Esophagus squamous epithelium (tissue), 5 donors: ENCODE measurements around the gene ATP8A2. TPM values are rescaled to one million over a fixed set of nuclear protein-coding genes. Genes with fewer than 3 reads are reported as not detected.

Experiments used
- DNase-seq: peaks from one replicate; lab custom pipeline; 2025; lab: John Stamatoyannopoulos, UW
- H3K27ac ChIP-seq, 4 donors: fragments of 200-600 bp; sonication (generic); one replicate each; pipeline ENCODE4 v1.5.1; 2016 to 2019; ENCODE audit warnings: mild to moderate bottlenecking in 1 of 4
- H3K27me3 ChIP-seq, 4 donors: fragments of 200-600 bp; sonication (generic); 1 replicate in 3 of 4; 2 replicates in 1 of 4; pipeline versions ENCODE4 v1.5.1 to v1.6.0; 2017 to 2021; ENCODE audit warnings: antibody characterized with exemption in 1 of 4
- H3K36me3 ChIP-seq, 3 donors: fragments of 200-600 bp; sonication (generic); one replicate each; pipeline ENCODE4 v1.5.1; 2016 to 2019
- H3K4me1 ChIP-seq, 3 donors: fragments of 200-600 bp; sonication (generic); one replicate each; pipeline ENCODE4 v1.5.1; 2017 to 2019
- H3K4me3 ChIP-seq, 4 donors: fragments of 200-600 bp; sonication (generic); 1 replicate in 3 of 4; 2 replicates in 1 of 4; pipeline ENCODE4 v1.5.1; 2016 to 2019; ENCODE audit warnings: mild to moderate bottlenecking in 2 of 4, moderate library complexity in 1 of 4
- H3K9me3 ChIP-seq, 3 donors: fragments of 200-600 bp; sonication (generic); one replicate each; pipeline ENCODE4 v1.5.1; 2016 to 2019
- CTCF ChIP-seq, 6 experiments: fragments of 450-650 bp in 4 of 6; fragments of 200-600 bp in 2 of 6; sonication (generic) in 2 of 6; IDR thresholded peaks; one replicate each; pipeline ENCODE4 v1.5.1; 2016 to 2019; ENCODE audit warnings: antibody characterized with exemption in 6 of 6, mild to moderate bottlenecking in 4 of 6, moderate library complexity in 4 of 6
- POLR2A ChIP-seq, 4 donors: fragments of 450-650 bp; IDR thresholded peaks; one replicate each; pipeline ENCODE4 v1.6.1; 2017; ENCODE audit warnings: antibody characterized with exemption in 4 of 4, mild to moderate bottlenecking in 4 of 4, moderate library complexity in 3 of 4
- WGBS, 2 donors: methylation state at CpG; one replicate each; pipeline ENCODE4 v1.1.5; 2018; 5-methylcytosine and 5-hydroxymethylcytosine counted together
- intact Hi-C: fragments of 100-400 bp; cut with DNase I; formaldehyde crosslinking; loops from one replicate; pipeline ENCODE4 v1.15.0; 2022
- total RNA-seq, 4 donors: library from RNA; depleted of rRNA; stranded (reverse); fragments of >200 nt; gene quantifications; one replicate each; pipeline ENCODE4 v1.1.0, GENCODE V29; 2016
- donor health status: DM: yes; HTN: yes; CAD: no.

ATP8A2 gene
- total RNA-seq, 4 donors from 2014 or later: not detected

- no peaks in the 10 kb centered on the region for H3K36me3 ChIP-seq
- DNase-seq: no peak
- intact Hi-C loops: no loop called here
- TF ChIP-seq POLR2A (IDR thresholded peaks at IDR 0.05): no peak
- no peak for TF ChIP-seq CTCF (IDR thresholded peaks at IDR 0.05)
- 65 to 70% methylated on average over 5 of the region's 5 CpGs for WGBS, 2 donors
- no peaks in the 10 kb centered on the region for H3K9me3 ChIP-seq
- no peaks in the 10 kb centered on the region for H3K4me1 ChIP-seq
- no peaks in the 10 kb centered on the region for H3K27me3 ChIP-seq
- no peak overlapping the region for H3K4me3 ChIP-seq
- no peak overlapping the region for H3K27ac ChIP-seq
These were observed 456.2 kb downstream of the ATP8A2 start for GRCh38 chr13:25827831-25828465.

GRCh38 chr13:25833761-25834160 lies 462.0 kb downstream of the ATP8A2 start:
- peaks cover 0 to 4% (median 0%) of the 10 kb centered on the region in 3 donors for H3K4me1 ChIP-seq
- no peaks in the 10 kb centered on the region for H3K9me3 ChIP-seq
- no peak overlapping the region for H3K4me3 ChIP-seq
- intact Hi-C loops: no loop called here
- 74 to 94% methylated on average over 1 of the region's 1 CpG for WGBS, 2 donors
- no peak overlapping the region for H3K27ac ChIP-seq
- no peak for DNase-seq
- no peaks in the 10 kb centered on the region for H3K36me3 ChIP-seq
- no peaks in the 10 kb centered on the region for H3K27me3 ChIP-seq
- TF ChIP-seq POLR2A (IDR thresholded peaks at IDR 0.05) (no peak), CTCF (IDR thresholded peaks at IDR 0.05) (no peak)

GRCh38 chr13:25836574-25837336 lies 465.0 kb downstream of the ATP8A2 start:
- TF ChIP-seq POLR2A (IDR thresholded peaks at IDR 0.05): no peak
- no peak for TF ChIP-seq CTCF (IDR thresholded peaks at IDR 0.05)
- 31 to 34% methylated on average over 10 to 11 of the region's 12 CpGs for WGBS, 2 donors
- intact Hi-C loops: no loop called here
- H3K27ac ChIP-seq: no peak overlapping the region
- no peaks in the 10 kb centered on the region for H3K36me3 ChIP-seq
- no peak for DNase-seq
- no peaks in the 10 kb centered on the region for H3K27me3 ChIP-seq
- H3K4me3 ChIP-seq: no peak overlapping the region
- peaks cover 0 to 4% (median 0%) of the 10 kb centered on the region in 3 donors for H3K4me1 ChIP-seq
- no peaks in the 10 kb centered on the region for H3K9me3 ChIP-seq

DNA sequence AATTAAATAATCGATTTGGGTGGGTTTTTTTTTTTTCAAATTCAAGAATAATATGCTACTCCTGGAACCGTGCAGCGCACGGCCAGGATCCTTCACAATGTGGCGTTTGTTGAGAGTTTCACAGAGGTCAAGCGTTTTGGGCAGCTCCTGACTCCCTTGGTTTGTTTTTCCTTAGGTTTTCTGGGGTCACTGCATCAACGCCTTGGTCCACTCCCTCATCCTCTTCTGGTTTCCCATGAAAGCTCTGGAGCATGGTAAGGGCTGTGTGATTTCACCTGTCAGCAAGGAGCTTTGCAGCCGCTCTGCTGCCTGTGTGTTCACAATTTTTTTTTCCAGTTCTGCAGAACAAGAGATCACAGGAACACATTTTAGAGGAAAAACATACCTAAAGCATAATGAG lies 467.6 kb downstream of the ATP8A2 start:
- no peaks in the 10 kb centered on the region for H3K36me3 ChIP-seq
- TF ChIP-seq CTCF (IDR thresholded peaks at IDR 0.05) (no peak), POLR2A (IDR thresholded peaks at IDR 0.05) (no peak)
- no peaks in the 10 kb centered on the region for H3K9me3 ChIP-seq
- no peak overlapping the region for H3K4me3 ChIP-seq
- 80 to 88% methylated on average over 8 of the region's 8 CpGs for WGBS, 2 donors
- peaks cover 0 to 4% (median 0%) of the 10 kb centered on the region in 3 donors for H3K4me1 ChIP-seq
- intact Hi-C loops: no loop called here
- no peak for DNase-seq
- no peaks in the 10 kb centered on the region for H3K27me3 ChIP-seq
- H3K27ac ChIP-seq: no peak overlapping the region

GRCh38 chr13:25840261-25840660 lies 468.5 kb downstream of the ATP8A2 start:
- intact Hi-C loops: no loop called here
- Histone ChIP-seq H3K27ac (no peak overlapping the region), H3K36me3 (no peaks in the 10 kb centered on the region), H3K4me1 (peaks cover 0 to 4% (median 0%) of the 10 kb centered on the region in 3 donors), H3K27me3 (no peaks in the 10 kb centered on the region), H3K4me3 (no peak overlapping the region), H3K9me3 (no peaks in the 10 kb centered on the region)
- TF ChIP-seq POLR2A (IDR thresholded peaks at IDR 0.05) (no peak), CTCF (IDR thresholded peaks at IDR 0.05) (no peak)
- no peak for DNase-seq
- 24 to 47% methylated on average over 3 of the region's 3 CpGs for WGBS, 2 donors
